GM19035 (cell line): ENCODE data around the gene POLD4.

Experiments used
- ATAC-seq: cut with Tn5 transposase; IDR thresholded peaks from one replicate; pipeline ENCODE4 v1.9.1; 2021; ENCODE audit not compliant: unreplicated experiment

Gene POLD4

DNA sequence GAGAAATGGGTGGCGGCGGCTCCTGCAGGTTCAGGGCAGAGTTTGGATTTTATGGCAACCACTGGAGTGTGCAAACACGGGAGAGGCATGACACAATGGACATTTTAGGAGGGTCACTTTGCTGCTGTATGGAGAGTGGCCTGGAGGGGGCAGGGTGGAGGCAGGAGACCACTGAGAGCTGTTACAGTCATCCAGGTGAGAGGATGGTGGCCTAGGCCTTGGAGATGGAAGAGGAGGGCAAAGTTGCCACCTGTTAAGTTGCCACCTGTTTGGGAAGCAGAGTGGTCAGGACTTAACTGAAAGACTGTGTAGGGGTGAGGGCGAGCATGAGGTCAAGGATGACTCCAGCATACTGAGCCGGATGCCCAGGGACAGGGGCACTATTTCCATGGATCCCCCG lies 36.1 kb upstream of the POLD4 start:
- ATAC-seq: no peak

DNA sequence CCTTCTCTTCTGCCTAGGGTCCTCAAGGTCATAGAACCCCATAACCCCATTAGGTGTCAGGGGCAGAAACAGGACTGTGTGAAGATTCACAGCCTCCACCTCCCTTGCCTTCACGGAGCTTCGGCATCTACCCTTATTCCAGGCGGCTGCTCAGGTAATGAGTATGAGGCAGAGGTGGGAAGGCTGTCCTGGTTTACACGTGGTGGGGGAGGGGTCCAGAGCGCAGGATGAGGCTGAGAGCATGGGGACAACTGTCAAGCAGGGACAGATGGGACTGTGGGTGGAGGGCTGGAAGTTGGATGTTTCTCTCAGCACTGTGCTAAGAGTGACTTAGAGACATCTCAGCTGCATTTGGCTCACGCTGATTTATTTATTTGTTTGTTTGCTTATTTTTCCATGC lies 34.2 kb upstream of the POLD4 start:
- ATAC-seq: no peak

GRCh38 chr11:67387069-67387468 lies 33.7 kb upstream of the POLD4 start:
- no peak for ATAC-seq

DNA sequence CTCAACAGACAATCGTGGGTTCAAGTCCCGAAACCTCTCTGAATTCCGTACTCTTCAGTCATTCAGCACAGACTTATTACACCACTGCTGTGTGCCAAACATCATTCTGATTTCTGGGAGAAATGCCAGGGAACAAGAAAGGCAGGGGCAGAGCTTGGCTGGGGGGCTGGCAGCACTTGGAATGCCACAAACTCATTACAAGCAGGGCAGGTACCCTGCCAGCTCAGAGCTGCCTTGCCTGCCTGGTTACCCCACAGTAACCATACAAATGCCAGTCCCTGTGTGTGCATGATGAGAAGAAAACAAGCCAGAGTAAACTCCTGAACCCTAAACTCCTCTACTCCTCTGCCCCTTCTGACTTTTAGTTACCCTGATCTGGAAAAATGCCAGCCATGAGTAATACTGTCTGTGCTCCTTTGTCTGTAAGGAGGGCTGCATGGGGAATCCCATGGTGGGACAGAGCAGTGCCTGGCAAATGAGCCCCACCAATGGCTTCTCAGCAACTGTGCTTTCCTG lies 31.6 kb upstream of the POLD4 start:
- no peak for ATAC-seq

GRCh38 chr11:67382276-67383136 lies 29.2 kb upstream of the POLD4 start:
- ATAC-seq: peak; percentile 64

GRCh38 chr11:67381244-67381972 lies 28.1 kb upstream of the POLD4 start:
- ATAC-seq: no peak

DNA sequence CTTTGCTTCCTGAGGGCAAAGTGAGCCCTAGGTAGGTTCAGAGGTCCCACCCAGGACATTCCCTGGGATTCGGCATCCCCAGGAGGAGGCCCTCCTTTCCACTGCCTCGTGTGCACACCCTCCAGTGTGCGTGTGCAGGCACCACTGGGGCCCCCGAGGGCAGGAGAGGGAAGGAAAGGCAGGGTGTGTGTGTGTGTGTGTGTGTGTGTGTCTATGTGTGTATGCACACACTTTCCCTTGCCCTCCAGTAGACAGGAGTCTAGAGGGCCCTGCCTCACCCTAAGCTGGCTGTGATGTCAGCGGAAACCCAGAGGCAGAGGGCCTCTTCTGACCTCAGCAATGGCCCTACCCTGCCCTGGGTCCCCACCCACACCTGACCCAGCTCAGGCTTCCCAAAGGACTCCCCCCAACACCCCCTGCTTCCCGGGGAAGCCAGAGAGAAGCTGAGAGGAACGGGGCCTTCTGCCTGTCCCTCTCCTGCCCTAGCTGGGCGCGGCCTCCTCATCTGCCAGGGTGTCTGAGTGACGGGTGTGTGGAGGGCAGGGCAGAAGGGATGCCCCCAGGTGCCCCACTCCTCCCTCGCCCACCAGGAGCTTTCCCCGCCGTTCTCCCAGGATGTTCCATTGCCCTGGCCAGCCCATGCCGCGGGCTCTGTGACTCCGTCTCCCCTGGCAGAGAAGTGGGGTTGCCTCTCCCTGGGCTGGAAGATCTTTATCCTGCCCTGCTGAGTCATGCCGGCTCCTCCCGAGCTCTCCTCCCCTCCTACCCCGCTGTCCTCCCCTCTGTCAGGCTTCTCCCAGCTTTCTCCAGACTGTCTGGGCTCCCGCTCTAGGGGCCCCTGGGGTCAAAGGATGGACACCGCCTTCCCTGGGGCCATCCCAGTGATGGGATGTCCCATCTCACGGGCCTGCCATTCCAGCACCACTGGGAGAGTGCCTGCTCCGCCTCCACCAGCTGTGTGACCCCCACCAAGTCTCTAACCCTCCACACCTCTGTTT lies 26.0 kb upstream of the POLD4 start:
- ATAC-seq: no peak

GRCh38 chr11:67378544-67378943 lies 25.2 kb upstream of the POLD4 start:
- no peak for ATAC-seq

DNA sequence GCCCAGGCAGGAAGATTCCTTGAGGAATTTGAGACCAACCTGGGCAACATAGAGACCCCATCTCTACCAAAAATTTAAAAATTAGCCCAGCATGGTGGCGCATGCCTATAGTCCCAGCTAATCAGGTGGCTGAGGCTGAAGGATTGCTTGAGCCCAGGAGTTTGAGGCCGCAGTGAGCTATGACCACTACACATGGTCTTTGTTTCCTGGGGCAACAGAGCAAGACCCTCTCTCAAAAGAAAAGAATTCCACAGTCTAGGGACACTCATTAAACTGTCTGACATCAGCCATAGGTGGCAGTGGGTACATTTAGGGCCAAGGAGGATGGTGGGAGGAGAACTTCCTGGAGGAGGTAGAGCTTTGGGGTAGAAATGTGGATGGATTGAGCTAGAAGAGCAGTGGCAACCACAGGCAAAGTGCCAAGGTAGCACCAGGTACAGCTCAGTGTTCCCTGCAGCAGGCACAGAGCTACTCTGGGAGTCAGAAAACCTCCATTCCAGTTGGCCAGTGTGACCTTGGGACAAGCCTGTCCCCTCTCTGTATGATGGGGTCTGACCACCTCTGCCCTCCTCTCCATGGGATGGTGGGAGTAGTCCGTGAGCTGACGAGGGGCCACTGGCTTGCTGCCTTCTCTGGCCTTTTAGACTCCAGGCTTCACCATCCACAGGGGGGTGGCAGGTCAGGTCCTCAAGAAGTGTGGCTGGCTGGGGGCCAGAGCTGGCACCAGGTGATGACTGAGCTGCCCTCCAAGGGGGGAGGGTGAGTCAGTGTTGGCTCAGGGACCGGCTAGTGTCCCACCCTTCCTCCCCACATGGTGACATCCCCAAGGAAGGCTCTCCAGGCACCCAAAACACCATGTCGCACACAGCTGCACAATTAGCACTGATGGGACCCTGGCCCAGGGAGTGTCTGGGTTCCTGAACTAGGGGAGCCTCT lies 23.8 kb upstream of the POLD4 start:
- ATAC-seq: no peak

- ATAC-seq: no peak
Measured at GRCh38 chr11:67376063-67376820, 22.9 kb upstream of the POLD4 start.

GRCh38 chr11:67375320-67376055 lies 22.1 kb upstream of the POLD4 start:
- no peak for ATAC-seq

DNA sequence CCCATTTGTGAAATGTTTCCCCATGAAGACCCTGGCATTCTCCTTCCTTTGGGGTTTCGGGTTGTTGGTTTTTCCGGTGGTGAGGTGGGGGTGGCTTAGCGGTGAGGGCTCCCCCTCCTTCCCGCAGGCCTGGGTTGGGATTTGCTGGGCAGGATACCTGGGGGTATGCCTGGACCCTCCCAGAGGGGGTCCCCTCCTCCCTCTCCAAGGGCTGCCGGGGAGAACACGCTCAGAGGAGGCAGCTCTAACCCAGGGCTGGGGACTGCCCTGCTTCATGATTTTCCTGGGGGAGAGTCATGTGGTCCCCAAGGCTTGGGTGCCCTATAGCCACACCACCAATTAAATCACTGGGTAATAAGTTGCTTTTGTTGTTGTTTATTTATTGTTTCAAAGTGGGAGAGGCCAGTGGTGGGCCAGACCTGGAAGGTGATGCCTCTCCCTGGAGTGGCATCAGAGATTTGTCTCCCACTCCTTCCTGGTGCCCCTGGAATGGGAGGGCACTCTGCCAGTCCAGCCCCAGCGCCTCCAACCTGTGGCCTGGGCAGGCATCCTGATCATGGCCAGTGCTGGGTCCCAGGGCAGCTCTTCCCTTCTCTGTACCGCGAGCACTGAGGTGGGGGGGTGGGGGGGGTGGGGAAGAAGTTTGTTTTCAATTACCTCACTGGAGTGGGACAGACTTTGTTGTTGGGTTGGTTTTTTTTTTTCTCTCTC lies 21.4 kb upstream of the POLD4 start:
- ATAC-seq: no peak

- ATAC-seq: no peak
Measured at GRCh38 chr11:67373648-67374570, 20.6 kb upstream of the POLD4 start.

DNA sequence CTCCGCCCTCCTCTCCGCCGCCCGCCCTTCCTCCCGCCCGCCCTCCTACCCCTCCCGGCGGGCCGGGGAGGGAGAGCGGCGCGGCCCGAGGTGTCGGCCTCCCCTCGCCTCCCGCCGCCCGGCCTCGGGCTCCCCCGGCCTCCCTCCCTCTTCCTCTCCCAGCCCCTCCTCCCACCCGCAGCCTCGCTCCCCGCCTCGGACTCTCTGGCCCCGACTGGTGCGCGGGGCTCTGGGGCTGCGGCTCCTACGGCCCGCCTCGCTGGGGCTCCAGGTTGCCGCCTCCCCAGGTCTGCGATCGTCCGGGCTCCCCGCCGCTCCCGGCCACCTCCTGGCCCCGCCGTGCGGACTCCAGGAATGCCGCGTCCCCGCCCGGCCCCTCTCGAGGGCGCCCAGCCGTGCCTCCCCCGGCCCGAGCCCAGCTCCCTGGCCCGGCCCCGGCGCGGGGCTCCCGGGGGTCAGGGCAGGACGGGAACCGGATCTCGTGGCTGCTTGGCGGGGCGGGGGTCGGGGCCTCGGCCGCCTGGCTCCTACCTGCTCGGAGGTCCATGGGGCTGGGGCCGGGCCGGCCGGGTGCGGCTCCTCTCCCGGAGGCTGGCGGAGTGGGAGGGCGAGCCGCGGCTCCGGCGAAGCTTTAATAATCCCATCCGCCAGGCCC lies 19.8 kb upstream of the POLD4 start, which contains the start of gene CLCF1:
Gene CLCF1, minus strand, starts transcription at position 606 of the 655 bp plus-strand sequence. Its CDS starts 59 bp downstream, at position 547.
- ATAC-seq: no peak

DNA sequence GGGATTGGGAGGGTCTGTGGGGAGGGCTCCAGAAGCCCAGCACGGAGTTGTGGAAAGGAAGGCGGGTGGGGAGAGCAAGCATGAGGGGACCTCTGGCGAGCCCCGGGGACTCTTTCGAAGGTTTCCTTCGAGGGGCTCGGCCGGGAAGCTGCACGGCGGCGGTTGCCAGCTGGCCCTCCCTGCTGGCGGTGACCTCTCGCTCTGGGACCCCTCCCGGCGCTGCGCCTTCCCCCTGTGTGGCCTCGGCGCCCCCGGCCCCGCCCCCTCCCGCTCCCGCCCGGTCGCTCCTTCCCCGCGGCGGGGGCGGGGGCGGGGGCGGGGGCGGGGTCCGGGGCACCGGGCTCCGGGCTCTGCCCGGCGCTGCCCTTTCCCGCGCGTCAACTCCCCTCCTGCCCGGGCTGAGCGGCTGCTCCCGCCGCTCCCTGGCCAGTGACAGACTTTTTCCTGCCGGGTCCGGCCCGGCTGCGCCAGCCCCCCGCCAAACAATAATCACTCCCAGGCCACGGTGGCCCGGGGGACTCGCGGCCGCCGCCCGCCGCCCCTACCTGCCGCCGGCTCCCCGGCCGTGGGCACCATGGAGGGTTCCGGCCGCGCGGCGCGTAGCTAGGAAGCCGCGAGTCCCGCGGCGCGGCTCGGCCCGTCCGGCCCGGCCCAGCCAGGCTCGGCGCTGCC lies 19.1 kb upstream of the POLD4 start:
- ATAC-seq: no peak
